Gastroesophageal sphincter (tissue), 3 donors: ENCODE results near the gene ZNF248.
"Not testable (repeated sequence)": the region's sequence is repeated elsewhere in the genome, so short reads cannot be mapped to it uniquely, and the experiment has no call there.

Source experiments
- CTCF ChIP-seq, 4 experiments: fragments of 200-600 bp in 2 of 4; fragments of 450-650 bp in 2 of 4; sonication (generic) in 1 of 4; IDR thresholded peaks; one replicate each; pipeline ENCODE4 v1.5.1; 2017 to 2019; ENCODE audit warnings: antibody characterized with exemption in 4 of 4, mild to moderate bottlenecking in 2 of 4, moderate library complexity in 2 of 4
- EP300 ChIP-seq: sonication (generic); formaldehyde crosslinking; IDR thresholded peaks from one replicate; pipeline ENCODE4 v1.6.1; 2017; ENCODE audit warnings: antibody characterized with exemption, mild to moderate bottlenecking
- POLR2A ChIP-seq, 2 donors: fragments of 450-650 bp; IDR thresholded peaks; one replicate each; pipeline ENCODE4 v1.6.1; 2017; ENCODE audit warnings: antibody characterized with exemption in 2 of 2, mild to moderate bottlenecking in 2 of 2, moderate library complexity in 1 of 2
- POLR2AphosphoS5 ChIP-seq: sonication (generic); formaldehyde crosslinking; IDR thresholded peaks from one replicate; pipeline ENCODE4 v1.6.1; 2017; ENCODE audit warnings: antibody characterized with exemption

GRCh38 chr10:37859270-37859669 is 1.9 kb upstream of the ZNF248 start:
- not testable (repeated sequence) for TF ChIP-seq CTCF (IDR thresholded peaks at IDR 0.05); POLR2A (IDR thresholded peaks at IDR 0.05); EP300; POLR2AphosphoS5
